Erythroblast (primary cell): ENCODE results near the gene MSL2.
A peak's percentile ranks its signal among the peaks of the same experiment; 100 is the strongest.
"Not testable (repeated sequence)": the region's sequence is repeated elsewhere in the genome, so short reads cannot be mapped to it uniquely, and the experiment has no call there.

Experiments
- DNase-seq, 2 experiments: peaks; one replicate each; lab custom pipeline; 2025; lab: John Stamatoyannopoulos, UW
- GATA1 ChIP-seq: IDR thresholded peaks from 2 replicates; pipeline ENCODE4 v1.6.1; 2011; ENCODE audit warnings: low read depth, mild to moderate bottlenecking, control low read depth, low read length, moderate library complexity
- POLR2A ChIP-seq: IDR thresholded peaks from 2 replicates; pipeline ENCODE4 v1.6.1; 2011; ENCODE audit warnings: mild to moderate bottlenecking, low read length

The MSL2 gene

DNA sequence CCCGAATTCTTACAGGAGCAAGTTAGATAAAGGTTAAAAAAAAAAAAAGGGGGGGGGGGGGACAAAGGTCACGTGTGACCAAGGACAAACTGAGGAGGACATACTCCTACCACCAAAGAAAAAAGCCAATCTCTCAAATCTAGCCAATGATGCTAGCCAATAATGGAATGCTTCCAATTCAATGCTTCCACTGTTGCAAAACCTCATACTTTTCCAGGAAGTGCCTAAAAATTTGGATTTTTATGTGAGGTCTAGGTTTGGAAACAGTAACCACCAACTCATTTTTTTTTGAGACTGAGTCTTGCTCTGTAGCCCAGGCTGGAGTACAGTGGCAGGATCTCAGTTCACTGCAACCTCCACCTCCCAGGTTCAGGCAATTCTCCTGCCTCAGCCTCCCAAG lies 11.4 kb downstream of the MSL2 start:
- no peak for DNase-seq
- TF ChIP-seq GATA1 = no peak
- no peak for TF ChIP-seq POLR2A

DNA sequence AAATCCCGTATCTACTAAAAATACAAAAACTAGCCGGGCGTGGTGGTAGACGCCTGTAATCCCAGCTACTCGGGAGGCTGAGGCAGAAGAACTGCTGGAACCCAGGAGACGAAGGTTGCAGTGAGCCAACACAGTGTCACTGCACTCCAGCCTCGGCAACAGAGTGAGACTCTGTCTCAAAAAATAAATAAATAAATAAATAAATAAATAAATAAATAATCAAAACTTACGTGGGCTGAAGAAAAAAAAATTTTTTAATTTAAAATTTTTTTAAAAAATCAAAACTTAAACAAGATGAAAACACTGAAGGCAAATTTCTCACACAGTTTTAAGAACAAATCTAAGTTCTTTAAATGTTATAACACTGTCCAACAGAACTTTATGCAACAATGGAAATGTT lies 14.4 kb downstream of the MSL2 start:
- DNase-seq = no peak
- TF ChIP-seq POLR2A (no peak), GATA1 (no peak)

DNA sequence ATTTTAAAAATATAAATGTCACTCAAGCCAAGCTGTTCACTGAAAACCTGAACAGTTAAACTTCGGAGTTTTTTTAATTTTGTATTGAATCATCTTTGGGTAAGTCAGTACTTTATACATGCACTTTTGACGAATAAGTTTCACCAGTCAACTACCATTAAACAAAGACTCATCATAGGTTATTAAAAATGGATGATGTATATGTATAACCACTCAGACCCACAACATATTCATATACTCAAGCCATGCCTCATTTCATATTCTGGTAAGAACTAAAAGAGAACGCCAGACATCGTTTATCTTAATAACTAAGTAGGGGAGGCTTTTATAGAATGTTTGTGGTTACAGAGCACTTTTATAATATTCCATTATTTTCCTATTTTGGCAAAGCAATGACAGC lies 18.3 kb downstream of the MSL2 start:
- no peak for DNase-seq
- TF ChIP-seq GATA1 = no peak
- TF ChIP-seq POLR2A = no peak

DNA sequence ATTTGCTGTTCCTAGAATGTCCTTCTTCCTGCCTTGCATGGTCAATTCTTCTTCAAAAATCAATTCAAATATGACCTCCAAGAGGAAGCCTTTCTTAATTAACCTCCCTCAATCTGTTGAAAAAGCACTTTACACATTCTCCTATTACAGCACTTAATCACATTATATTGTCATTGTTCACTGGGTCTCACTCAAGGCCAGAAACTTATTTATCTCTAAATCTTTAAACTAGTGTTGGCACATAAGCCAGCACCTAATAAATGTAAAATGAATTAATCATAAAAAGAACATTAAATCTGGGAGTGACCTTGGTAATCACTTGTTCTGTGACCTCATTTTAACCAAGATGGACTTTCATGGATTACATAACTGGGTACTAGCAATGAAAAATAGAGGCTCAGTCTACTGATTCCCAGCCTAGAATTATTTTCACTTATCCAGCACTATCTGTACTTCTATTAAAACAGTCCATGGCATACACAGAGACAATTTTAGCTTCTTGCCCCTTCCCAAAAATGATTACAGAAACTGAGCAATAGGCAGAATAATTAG lies 22.1 kb downstream of the MSL2 start:
- TF ChIP-seq POLR2A = no peak
- no peak for TF ChIP-seq GATA1
- DNase-seq = no peak

DNA sequence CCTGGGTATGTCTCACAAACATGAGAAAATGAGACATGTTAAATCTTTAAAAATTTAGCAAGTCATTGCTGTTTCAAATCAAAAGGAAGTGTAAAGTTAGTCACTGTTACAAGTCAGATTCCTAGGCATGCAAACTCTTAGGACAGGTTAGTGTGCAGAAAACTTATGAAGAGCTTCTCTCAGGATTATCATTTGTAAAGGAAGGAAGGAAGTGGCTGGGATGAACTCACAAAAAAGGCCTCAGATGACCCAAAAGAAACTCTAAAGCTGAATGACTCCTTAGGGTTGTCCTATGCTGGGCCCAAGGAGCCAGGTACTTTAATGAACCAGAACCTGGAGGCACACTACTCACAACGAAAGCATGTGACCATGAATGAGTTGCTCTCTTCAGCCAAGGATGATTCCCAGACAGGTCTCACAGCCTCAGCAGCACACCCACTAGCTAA lies 25.0 kb downstream of the MSL2 start:
- TF ChIP-seq GATA1 (no peak), POLR2A (no peak)
- DNase-seq = no peak

DNA sequence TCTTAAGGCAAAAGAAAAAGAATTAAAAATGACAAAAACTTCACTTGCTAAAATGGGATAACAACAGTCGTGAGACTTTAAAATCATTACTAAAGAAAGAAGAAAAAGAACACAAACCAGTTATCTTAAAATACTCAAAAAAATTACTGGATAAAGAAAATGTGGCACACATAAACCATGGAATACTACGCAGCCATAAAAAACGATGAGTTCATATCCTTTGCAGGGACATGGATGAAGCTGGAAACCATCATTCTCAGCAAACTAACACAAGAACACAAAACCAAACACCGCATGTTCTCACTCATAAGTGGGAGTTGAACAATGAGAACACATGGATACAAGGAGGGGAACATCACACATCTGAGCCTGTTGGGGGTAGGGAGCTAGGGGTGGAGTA lies 27.9 kb downstream of the MSL2 start:
- not testable (repeated sequence) for DNase-seq

DNA sequence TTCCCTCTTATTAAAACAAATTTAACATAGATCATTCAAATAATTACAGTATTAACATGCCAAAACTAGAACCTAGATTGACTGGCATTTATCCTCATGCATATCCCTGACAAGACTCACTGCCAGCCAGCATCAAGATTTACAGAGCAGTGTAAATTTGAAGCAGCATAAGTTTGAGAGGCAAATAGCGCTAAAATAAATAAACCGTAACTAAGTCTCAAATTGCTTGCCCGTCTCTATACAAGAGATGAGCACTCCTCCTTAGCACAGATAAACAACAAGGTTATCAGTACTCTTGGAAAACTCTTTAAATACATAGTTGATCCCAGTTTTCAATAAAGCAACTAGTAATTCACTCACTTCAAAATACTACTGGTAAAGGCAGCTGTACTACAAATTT lies 29.6 kb downstream of the MSL2 start:
- no peak for DNase-seq
- TF ChIP-seq POLR2A = no peak
- TF ChIP-seq GATA1 = no peak

DNA sequence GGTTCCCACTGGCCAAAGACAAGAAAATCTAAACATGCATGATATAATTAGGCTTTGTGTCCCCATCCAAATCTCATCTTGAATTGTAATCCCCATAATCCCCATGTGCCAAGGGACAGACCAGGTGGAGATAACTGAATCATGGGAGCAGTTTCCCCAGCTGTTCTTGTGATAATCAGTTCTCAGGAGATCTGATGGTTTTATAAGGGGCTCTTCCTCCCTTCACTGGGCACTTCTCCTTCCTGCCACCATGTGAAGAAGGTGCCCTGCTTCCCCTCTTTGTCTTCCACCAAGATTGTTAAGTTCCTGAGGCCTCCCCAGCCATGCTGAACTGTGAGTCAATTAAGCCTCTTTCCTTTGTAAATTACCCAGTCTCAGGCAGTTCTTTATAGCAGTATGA lies 32.5 kb downstream of the MSL2 start:
- DNase-seq = peak in 1 of 2 experiments; percentile 20

DNA sequence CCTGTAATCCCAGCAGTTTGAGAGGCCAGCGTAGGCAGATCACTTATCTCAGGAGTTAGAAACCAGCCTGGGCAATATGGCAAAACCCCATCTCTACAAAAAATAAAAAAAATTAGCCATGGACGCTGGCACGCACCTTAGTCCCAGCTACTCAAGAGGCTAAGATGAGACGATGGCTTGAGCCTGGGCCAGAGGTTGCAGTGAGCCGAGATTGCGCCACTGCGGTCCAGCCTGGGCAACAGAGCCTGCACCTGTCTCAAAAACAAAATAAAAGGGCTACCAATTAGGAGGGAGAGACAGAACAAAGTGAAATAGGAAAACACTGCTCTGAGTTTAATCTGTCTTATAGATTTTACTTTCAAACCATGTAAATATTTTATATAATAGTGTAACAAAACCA lies 33.8 kb downstream of the MSL2 start:
- TF ChIP-seq POLR2A = no peak
- DNase-seq = no peak

DNA sequence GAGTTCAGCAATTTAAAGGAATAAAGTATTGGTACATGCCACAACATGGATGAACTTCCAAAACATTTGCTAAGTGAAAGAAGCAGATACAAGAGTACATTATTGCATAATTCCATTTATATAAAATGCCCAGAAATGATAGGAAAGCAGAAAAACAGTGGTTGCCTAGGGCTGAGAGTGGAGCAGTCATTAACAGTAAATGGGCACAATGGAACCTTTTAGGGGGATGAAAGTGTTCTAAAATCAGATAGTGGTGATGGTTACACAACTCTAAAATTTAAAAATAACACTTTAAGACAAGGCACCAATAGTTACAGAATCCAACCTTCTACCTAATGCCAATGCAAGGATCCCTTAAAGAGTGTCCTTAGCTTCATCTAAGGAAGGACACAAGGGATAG lies 34.6 kb downstream of the MSL2 start:
- DNase-seq = no peak
- TF ChIP-seq GATA1 = no peak
- TF ChIP-seq POLR2A = no peak

DNA sequence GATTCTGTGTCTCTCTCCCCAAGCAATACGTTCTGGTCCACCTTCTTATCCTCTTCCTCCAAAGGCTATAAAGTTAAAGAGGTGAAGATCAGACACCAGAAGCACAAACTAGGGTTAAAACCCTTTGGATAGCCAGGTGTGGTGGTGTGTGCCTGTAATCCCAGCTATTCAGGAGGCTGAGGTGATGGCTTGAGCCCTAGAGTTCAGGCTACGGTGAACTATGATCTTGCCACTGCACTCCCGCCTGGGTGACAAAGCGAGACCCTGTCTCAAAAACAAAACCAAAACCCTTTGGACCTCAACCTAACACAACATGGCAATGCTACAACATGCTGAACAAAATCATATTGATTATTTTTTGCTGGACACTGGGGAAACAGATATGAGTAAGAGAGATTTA lies 43.2 kb downstream of the MSL2 start:
- TF ChIP-seq POLR2A (no peak), GATA1 (no peak)
- no peak for DNase-seq

DNA sequence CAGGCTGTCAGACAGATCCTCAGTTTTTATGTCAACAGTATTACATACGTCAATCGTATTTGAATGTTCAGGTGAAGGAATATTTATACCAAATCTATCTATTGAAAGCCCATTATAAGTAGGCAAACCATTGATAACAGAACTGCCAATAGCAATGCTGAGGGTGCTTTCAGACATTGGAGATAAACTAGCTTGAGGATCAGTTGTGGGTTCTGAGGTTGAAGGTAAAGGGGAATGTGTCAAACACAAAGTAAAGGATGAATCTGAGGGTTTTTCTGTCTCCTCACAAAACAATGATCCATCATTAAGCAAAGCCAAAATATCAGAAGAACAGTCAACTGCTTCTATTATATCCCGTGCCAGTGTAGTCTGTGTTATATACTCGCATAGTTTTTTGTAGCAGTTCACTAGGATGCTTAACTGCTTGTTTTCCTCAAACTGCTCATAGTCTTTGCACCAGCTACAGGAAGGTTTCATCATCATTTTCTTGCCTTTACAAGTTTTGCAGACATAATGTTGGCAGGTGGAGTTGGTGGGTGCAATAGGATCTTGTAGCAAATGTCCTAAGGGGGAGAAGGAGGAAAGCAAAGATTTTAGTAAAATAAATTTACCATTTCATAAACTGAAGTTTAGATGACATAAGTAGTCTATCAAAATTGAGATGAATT lies 43.8 kb downstream of the MSL2 start:
- no peak for DNase-seq
- no peak for TF ChIP-seq POLR2A
- TF ChIP-seq GATA1 = no peak

DNA sequence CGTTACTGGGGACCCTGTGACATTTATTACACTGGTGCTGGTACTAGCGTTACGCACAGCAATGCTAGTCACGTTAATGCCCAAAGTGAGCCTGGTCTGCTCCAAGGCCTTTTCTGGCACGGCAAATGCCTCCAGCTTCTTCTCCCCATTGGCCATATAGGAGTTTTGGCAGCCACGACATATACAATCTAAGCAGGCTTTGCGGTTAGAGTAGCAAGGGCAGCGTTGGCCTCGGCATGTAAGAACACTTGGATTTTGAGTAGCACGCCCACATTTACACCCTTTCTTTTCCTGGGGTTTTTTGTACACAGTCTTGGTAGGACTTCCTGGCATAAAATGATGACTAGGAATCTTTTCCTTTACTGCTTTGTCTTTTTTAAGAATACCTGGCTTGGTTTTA lies 44.9 kb downstream of the MSL2 start:
- no peak for DNase-seq
- TF ChIP-seq GATA1 = no peak
- no peak for TF ChIP-seq POLR2A

DNA sequence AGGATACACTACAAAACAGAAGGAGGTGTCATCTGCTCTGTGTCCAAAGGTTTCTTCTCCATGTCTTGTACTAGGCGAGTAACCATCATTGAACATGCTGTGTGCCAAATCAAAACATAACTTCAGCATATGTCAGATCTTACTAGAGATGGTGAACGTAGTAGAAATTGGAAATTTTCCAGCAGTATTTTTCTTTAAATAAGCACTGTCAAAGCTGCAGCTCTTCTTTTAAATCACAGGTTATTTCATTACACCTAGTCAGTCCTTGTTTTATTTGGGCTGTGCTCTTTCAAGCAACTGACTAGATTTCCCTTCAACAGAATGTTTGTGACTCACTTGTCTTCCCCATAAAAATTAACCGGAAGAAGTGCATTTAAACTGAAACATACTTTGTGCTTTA lies 46.5 kb downstream of the MSL2 start:
- TF ChIP-seq POLR2A (no peak), GATA1 (no peak)
- no peak for DNase-seq

DNA sequence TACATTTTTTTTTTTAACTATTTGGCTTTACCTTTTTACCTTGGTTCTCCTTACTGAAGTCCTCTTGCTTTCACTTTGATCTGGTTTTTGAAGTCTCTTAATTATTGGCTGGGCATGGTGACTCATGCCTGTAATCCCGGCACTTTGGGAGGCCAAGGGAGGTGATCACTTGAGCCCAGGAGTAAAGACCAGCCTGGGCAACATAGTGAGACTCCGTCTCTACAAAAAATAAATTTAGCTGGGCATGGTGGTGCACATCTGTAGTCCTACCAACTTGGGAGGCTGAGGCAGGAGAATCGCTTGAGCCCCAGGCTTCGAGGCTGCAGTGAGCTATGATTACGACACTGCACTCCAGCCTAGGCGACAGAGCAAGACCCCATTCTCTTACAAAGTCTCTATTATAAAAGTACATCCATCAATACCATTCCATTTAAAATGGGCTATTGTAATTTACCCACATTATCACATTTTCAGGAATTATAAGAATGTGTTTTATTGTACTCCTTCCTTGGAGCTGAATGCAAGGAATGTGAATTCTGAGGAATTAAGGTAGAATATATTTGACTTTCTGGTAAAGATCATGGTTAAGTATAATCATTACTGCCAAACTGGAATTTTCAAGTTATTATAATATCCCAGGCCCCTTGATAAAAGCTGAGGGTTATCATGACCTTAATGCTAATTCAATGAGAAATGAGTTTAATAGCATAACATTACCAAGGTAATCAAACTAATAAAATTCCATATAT lies 49.0 kb downstream of the MSL2 start:
- TF ChIP-seq GATA1 (no peak), POLR2A (no peak)
- no peak for DNase-seq

DNA sequence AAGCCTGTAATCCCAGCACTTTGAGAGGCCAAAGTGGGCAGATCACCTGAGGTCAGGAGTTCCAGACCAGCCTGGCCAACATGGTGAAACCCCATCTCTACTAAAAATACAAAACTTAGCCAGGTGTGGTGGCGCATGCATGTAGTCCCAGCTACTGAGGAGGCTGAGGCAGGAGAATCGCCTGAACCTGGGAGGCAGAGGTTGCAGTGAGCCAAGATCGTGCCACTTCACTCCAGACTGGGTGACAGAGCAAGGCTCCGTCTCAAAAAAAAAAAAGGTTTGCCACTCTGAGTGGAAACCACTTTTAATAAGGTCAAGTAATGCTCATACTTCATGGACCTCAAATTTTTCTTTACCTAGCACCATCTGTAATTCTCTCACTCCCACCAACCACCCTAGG lies 51.7 kb downstream of the MSL2 start:
- not testable (repeated sequence) for DNase-seq
